SU-DHL-6 (cell line): Measurements from ENCODE around the gene PTPRC.

ENCODE experiments used
- H2AFZ ChIP-seq: fragments of 200-600 bp; sonication (generic); 2 replicates; pipeline ENCODE4 v1.6.1; 2014; ENCODE audit warnings: low read depth, mild to moderate bottlenecking, moderate library complexity, mixed read lengths, antibody characterized with exemption, low read length; ENCODE audit not compliant: severe bottlenecking
- H3F3A ChIP-seq: fragments of 200-600 bp; shearing (Covaris generic); 2 replicates; pipeline ENCODE4 v1.6.0; 2016; ENCODE audit warnings: antibody characterized with exemption, mild to moderate bottlenecking; ENCODE audit not compliant: insufficient read depth
- H3K27ac ChIP-seq: fragments of 200-600 bp; sonication (generic); 2 replicates; pipeline ENCODE4 v1.5.1; 2016; ENCODE audit warnings: low read depth, mild to moderate bottlenecking, low read length, moderate library complexity, mixed read lengths
- H3K27me3 ChIP-seq: fragments of 200-600 bp; sonication (generic), shearing (Covaris generic); 2 replicates; pipeline ENCODE4 v1.6.0; 2014; ENCODE audit warnings: mild to moderate bottlenecking, low read length
- H3K36me3 ChIP-seq: fragments of 200-600 bp; sonication (generic); 2 replicates; pipeline ENCODE4 v1.6.1; 2014; ENCODE audit warnings: mild to moderate bottlenecking, low read length, mixed read lengths
- H3K4me2 ChIP-seq: fragments of 300-600, 200-600 bp; shearing (Covaris generic), sonication (generic); 2 replicates; pipeline ENCODE4 v1.6.0; 2014; ENCODE audit warnings: low read length, low read depth, mild to moderate bottlenecking; ENCODE audit not compliant: poor library complexity, severe bottlenecking
- H3K4me3 ChIP-seq: fragments of 200-600 bp; sonication (generic); 2 replicates; pipeline ENCODE4 v1.5.1; 2014; ENCODE audit warnings: antibody characterized with exemption, low read length, mild to moderate bottlenecking, mixed read lengths; ENCODE audit not compliant: insufficient read depth, poor library complexity, severe bottlenecking
- H3K79me2 ChIP-seq: fragments of 200-600 bp; sonication (generic); 2 replicates; pipeline ENCODE4 v1.6.1; 2014; ENCODE audit warnings: mild to moderate bottlenecking, low read length, moderate library complexity; ENCODE audit not compliant: insufficient read depth
- H3K9ac ChIP-seq: fragments of 200-600 bp; sonication (generic); 2 replicates; pipeline ENCODE4 v1.7.0; 2014; ENCODE audit warnings: mild to moderate bottlenecking, low read length
- H3K9me2 ChIP-seq: fragments of 200-600 bp; sonication (generic); replicated peaks from 2 replicates; pipeline ENCODE4 v1.6.1; 2014; ENCODE audit warnings: low read length; ENCODE audit not compliant: insufficient read depth
- H3K9me3 ChIP-seq: fragments of 200-600 bp; sonication (generic); 2 replicates; pipeline ENCODE4 v1.6.1; 2014; ENCODE audit warnings: low read length, mixed read lengths; ENCODE audit not compliant: insufficient read depth
- H4K20me1 ChIP-seq: fragments of 200-600 bp; sonication (generic); 2 replicates; pipeline ENCODE4 v1.6.1; 2014; ENCODE audit warnings: low read depth, mild to moderate bottlenecking, antibody characterized with exemption, low read length, moderate library complexity, mixed read lengths
- EZH2phosphoT487 ChIP-seq: fragments of 200-600 bp; sonication (generic), shearing (Covaris generic); conservative IDR thresholded peaks from 2 replicates; pipeline ENCODE4 v1.6.1; 2018; ENCODE audit warnings: mild to moderate bottlenecking, antibody characterized with exemption, low read length, moderate library complexity, mixed read lengths
- TF ChIP-seq, protein P1 (sequence below): fragments of 200-600 bp; sonication (generic); IDR thresholded peaks from one replicate; pipeline ENCODE4 v1.5.1; 2017; ENCODE audit warnings: antibody characterized with exemption, mild to moderate bottlenecking, low read length, moderate library complexity; ENCODE audit not compliant: insufficient read depth, poor library complexity, severe bottlenecking

Gene PTPRC

GRCh38 chr1:198756470-198756869 is 117.6 kb downstream of the PTPRC start:
- Histone ChIP-seq H3K27me3 (no peaks in the 10 kb centered on the region), H3F3A (peaks cover 85% of the 10 kb centered on the region), H2AFZ (no peak overlapping the region), H3K9ac (no peak overlapping the region), H3K9me3 (no peaks in the 10 kb centered on the region), H3K4me2 (no peak overlapping the region), H3K27ac (no peak overlapping the region), H4K20me1 (peaks cover 16% of the 10 kb centered on the region), H3K4me3 (no peak overlapping the region), H3K36me3 (peaks cover 69% of the 10 kb centered on the region), H3K9me2 (no peaks in the 10 kb centered on the region), H3K79me2 (0 out of 2 replicates have a peak, but pooled peaks cover 5% of the 10 kb centered on the region)
- TF ChIP-seq EZH2phosphoT487 = no peak
- TF ChIP-seq, protein P1, sequence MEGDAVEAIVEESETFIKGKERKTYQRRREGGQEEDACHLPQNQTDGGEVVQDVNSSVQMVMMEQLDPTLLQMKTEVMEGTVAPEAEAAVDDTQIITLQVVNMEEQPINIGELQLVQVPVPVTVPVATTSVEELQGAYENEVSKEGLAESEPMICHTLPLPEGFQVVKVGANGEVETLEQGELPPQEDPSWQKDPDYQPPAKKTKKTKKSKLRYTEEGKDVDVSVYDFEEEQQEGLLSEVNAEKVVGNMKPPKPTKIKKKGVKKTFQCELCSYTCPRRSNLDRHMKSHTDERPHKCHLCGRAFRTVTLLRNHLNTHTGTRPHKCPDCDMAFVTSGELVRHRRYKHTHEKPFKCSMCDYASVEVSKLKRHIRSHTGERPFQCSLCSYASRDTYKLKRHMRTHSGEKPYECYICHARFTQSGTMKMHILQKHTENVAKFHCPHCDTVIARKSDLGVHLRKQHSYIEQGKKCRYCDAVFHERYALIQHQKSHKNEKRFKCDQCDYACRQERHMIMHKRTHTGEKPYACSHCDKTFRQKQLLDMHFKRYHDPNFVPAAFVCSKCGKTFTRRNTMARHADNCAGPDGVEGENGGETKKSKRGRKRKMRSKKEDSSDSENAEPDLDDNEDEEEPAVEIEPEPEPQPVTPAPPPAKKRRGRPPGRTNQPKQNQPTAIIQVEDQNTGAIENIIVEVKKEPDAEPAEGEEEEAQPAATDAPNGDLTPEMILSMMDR = no peak

- Histone ChIP-seq H3K9me3 (no peaks in the 10 kb centered on the region), H3K4me2 (no peak overlapping the region), H3K4me3 (no peak overlapping the region), H3K9me2 (no peaks in the 10 kb centered on the region), H3K27ac (no peak overlapping the region), H3F3A (peaks cover 44% of the 10 kb centered on the region), H3K79me2 (no peaks in the 10 kb centered on the region), H2AFZ (no peak overlapping the region), H3K36me3 (peaks cover 14% of the 10 kb centered on the region), H4K20me1 (peaks cover 11% of the 10 kb centered on the region; the same call in 1 of the 2 replicates), H3K27me3 (no peaks in the 10 kb centered on the region), H3K9ac (no peak overlapping the region)
- no peak for TF ChIP-seq EZH2phosphoT487
- TF ChIP-seq, protein P1 = no peak
These were observed 123.2 kb downstream of the PTPRC start for GRCh38 chr1:198761859-198762616.

DNA sequence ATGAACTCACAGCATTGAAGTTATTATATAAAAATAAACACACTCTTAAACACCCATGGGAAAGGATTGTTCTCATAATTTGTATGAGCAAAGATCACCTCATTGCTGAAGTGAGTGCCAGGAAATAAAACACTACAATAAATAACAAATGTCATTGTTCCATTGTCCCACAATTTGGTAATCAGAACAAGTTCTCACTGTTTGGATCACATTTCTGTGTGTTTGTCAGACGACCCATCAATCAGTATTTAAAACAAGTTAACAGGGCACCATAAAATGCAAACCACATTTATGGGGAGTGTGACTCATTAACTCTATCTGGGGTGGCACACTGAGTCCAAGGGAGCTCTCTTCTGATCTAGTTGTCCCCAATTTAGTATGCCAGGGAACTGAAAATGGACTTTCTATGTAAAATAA is 124.5 kb downstream of the PTPRC start:
- Histone ChIP-seq H3K9me2 (no peaks in the 10 kb centered on the region), H3K9me3 (no peaks in the 10 kb centered on the region), H4K20me1 (peaks cover 4% of the 10 kb centered on the region; the same call in 1 of the 2 replicates), H3K27ac (no peak overlapping the region), H2AFZ (no peak overlapping the region), H3K9ac (no peak overlapping the region), H3K79me2 (no peaks in the 10 kb centered on the region), H3K27me3 (no peaks in the 10 kb centered on the region), H3K4me2 (no peak overlapping the region), H3K4me3 (no peak overlapping the region), H3F3A (peaks cover 31% of the 10 kb centered on the region), H3K36me3 (0 out of 2 replicates have a peak, but pooled peaks cover 1% of the 10 kb centered on the region)
- TF ChIP-seq, protein P1 = no peak
- TF ChIP-seq EZH2phosphoT487 = no peak
